GM18858 (cell line): Measurements from ENCODE around the gene TEX35.

Source experiments
- ATAC-seq: cut with Tn5 transposase; IDR thresholded peaks from one replicate; pipeline ENCODE4 v1.9.1; 2021; ENCODE audit not compliant: unreplicated experiment

The TEX35 gene

GRCh38 chr1:178516110-178516509, 3.2 kb downstream of the TEX35 start:
- ATAC-seq: no peak

- no peak for ATAC-seq
These were observed 6.0 kb downstream of the TEX35 start for GRCh38 chr1:178518894-178519293.

- no peak for ATAC-seq
These were observed 7.9 kb downstream of the TEX35 start for GRCh38 chr1:178520803-178521202.

GRCh38 chr1:178521241-178521640, 8.3 kb downstream of the TEX35 start:
- no peak for ATAC-seq

- ATAC-seq: no peak
These were observed 14.2 kb downstream of the TEX35 start for GRCh38 chr1:178527117-178527516.

GRCh38 chr1:178528228-178528952, 15.5 kb downstream of the TEX35 start:
- no peak for ATAC-seq

GRCh38 chr1:178528953-178529335, 16.0 kb downstream of the TEX35 start:
- ATAC-seq: no peak

GRCh38 chr1:178529364-178530036, 16.6 kb downstream of the TEX35 start:
- ATAC-seq: no peak

GRCh38 chr1:178530037-178530402, 17.1 kb downstream of the TEX35 start:
- no peak for ATAC-seq

GRCh38 chr1:178530502-178530901, 17.6 kb downstream of the TEX35 start:
- ATAC-seq: no peak

- ATAC-seq: no peak
These were observed 19.0 kb downstream of the TEX35 start for GRCh38 chr1:178531887-178532286.

- no peak for ATAC-seq
These were observed 19.5 kb downstream of the TEX35 start for GRCh38 chr1:178532392-178532791.

- ATAC-seq: no peak
These were observed 20.4 kb downstream of the TEX35 start for GRCh38 chr1:178533121-178533946.

- no peak for ATAC-seq
These were observed 21.4 kb downstream of the TEX35 start for GRCh38 chr1:178534137-178534868.

- no peak for ATAC-seq
These were observed 23.4 kb downstream of the TEX35 start for GRCh38 chr1:178536329-178536728.

- ATAC-seq: no peak
These were observed 24.0 kb downstream of the TEX35 start for GRCh38 chr1:178536844-178537371.

GRCh38 chr1:178537382-178538090, 24.6 kb downstream of the TEX35 start:
- ATAC-seq: no peak

GRCh38 chr1:178538192-178538916, 25.4 kb downstream of the TEX35 start:
- no peak for ATAC-seq

GRCh38 chr1:178539291-178539690, 26.4 kb downstream of the TEX35 start:
- no peak for ATAC-seq

GRCh38 chr1:178540204-178540603, 27.3 kb downstream of the TEX35 start:
- no peak for ATAC-seq
